ENCODE measurements around the gene REC8.
A peak's percentile ranks its signal among the peaks of the same experiment; 100 is the strongest.

Gene REC8

GRCh38 chr14:24159777-24160498 is 11.9 kb upstream of the REC8 start:
- DNase-seq (ENCODE audit: low spot score in 2 of 2), result no peak
- no peaks in the 10 kb centered on the region for H3K27me3 ChIP-seq (ENCODE audit: low read depth)
- no peak overlapping the region for H3K4me3 ChIP-seq
- in situ Hi-C loops (cut with MboI; ENCODE audit: low sequenced_read_pairs), result no loop called here
- no peaks in the 10 kb centered on the region for H3K9me3 ChIP-seq
- H3K4me1 ChIP-seq, result peaks cover 5% of the 10 kb centered on the region; the same call in 1 of the 2 replicates
- H3K36me3 ChIP-seq (replicated peaks), result peaks cover 67% of the 10 kb centered on the region

- in situ Hi-C loops (cut with MboI; ENCODE audit: low sequenced_read_pairs), result no loop called here
- DNase-seq (ENCODE audit: low spot score in 2 of 2), result no peak
- H3K4me1 ChIP-seq, result peaks cover 5% of the 10 kb centered on the region; the same call in 1 of the 2 replicates
- no peaks in the 10 kb centered on the region for H3K9me3 ChIP-seq
- H3K36me3 ChIP-seq (replicated peaks), result peaks cover 67% of the 10 kb centered on the region
- H3K27me3 ChIP-seq (ENCODE audit: low read depth), result no peaks in the 10 kb centered on the region
- H3K4me3 ChIP-seq, result no peak overlapping the region
These were observed 11.4 kb upstream of the REC8 start for GRCh38 chr14:24160499-24160849.

- in situ Hi-C loops (cut with MboI; ENCODE audit: low sequenced_read_pairs), result no loop called here
- DNase-seq (ENCODE audit: low spot score in 2 of 2), result peak; percentile 92 to 98
- H3K4me1 ChIP-seq, result peaks cover 5% of the 10 kb centered on the region; the same call in 1 of the 2 replicates
- H3K27me3 ChIP-seq (ENCODE audit: low read depth), result no peaks in the 10 kb centered on the region
- H3K36me3 ChIP-seq (replicated peaks), result peaks cover 66% of the 10 kb centered on the region
- H3K9me3 ChIP-seq, result no peaks in the 10 kb centered on the region
- peak within 1 kb of the TSS; percentile 1; the same call in 1 of the 2 replicates for H3K4me3 ChIP-seq
These were observed 10.8 kb upstream of the REC8 start, which contains the start of gene IRF9 for GRCh38 chr14:24160850-24161804. IRF9 (plus strand) TSS chr14:24161265; CDS start chr14:24162145, 880 bp downstream.

GRCh38 chr14:24162093-24162492 is 9.8 kb upstream of the REC8 start:
- in situ Hi-C loops (cut with MboI; ENCODE audit: low sequenced_read_pairs), result no loop called here
- Histone ChIP-seq H3K9me3 (no peaks in the 10 kb centered on the region), H3K4me1 (peaks cover 5% of the 10 kb centered on the region; the same call in 1 of the 2 replicates), H3K27me3 (ENCODE audit: low read depth) (no peaks in the 10 kb centered on the region), H3K36me3 (replicated peaks) (peaks cover 59% of the 10 kb centered on the region), H3K4me3 (no peak overlapping the region)
- DNase-seq (ENCODE audit: low spot score in 2 of 2), result no peak

GRCh38 chr14:24164518-24164991 is 7.3 kb upstream of the REC8 start:
- Histone ChIP-seq H3K36me3 (replicated peaks) (peaks cover 44% of the 10 kb centered on the region), H3K4me3 (no peak overlapping the region), H3K9me3 (no peaks in the 10 kb centered on the region), H3K27me3 (ENCODE audit: low read depth) (no peaks in the 10 kb centered on the region), H3K4me1 (peaks cover 5% of the 10 kb centered on the region; the same call in 1 of the 2 replicates)
- no peak for DNase-seq (ENCODE audit: low spot score in 2 of 2)
- in situ Hi-C loops (cut with MboI; ENCODE audit: low sequenced_read_pairs), result no loop called here

GRCh38 chr14:24165785-24166184 is 6.1 kb upstream of the REC8 start:
- Histone ChIP-seq H3K36me3 (replicated peaks) (peaks cover 31% of the 10 kb centered on the region), H3K4me1 (peaks cover 3% of the 10 kb centered on the region; the same call in 1 of the 2 replicates), H3K27me3 (ENCODE audit: low read depth) (no peaks in the 10 kb centered on the region), H3K9me3 (no peaks in the 10 kb centered on the region), H3K4me3 (no peak overlapping the region)
- in situ Hi-C loops (cut with MboI; ENCODE audit: low sequenced_read_pairs), result no loop called here
- no peak for DNase-seq (ENCODE audit: low spot score in 2 of 2)

GRCh38 chr14:24167469-24168114 is 4.3 kb upstream of the REC8 start:
- Histone ChIP-seq H3K4me3 (no peak overlapping the region), H3K27me3 (ENCODE audit: low read depth) (no peaks in the 10 kb centered on the region), H3K36me3 (replicated peaks) (peaks cover 26% of the 10 kb centered on the region), H3K4me1 (no peaks in the 10 kb centered on the region), H3K9me3 (no peaks in the 10 kb centered on the region)
- no peak for DNase-seq (ENCODE audit: low spot score in 2 of 2)
- in situ Hi-C loops (cut with MboI; ENCODE audit: low sequenced_read_pairs), result no loop called here

- Histone ChIP-seq H3K4me1 (no peaks in the 10 kb centered on the region), H3K9me3 (no peaks in the 10 kb centered on the region), H3K36me3 (replicated peaks) (no peaks in the 10 kb centered on the region), H3K4me3 (no peak overlapping the region), H3K27me3 (ENCODE audit: low read depth) (no peaks in the 10 kb centered on the region)
- in situ Hi-C loops (cut with MboI; ENCODE audit: low sequenced_read_pairs), result no loop called here
- no peak for DNase-seq (ENCODE audit: low spot score in 2 of 2)
These were observed 481 bp downstream of the REC8 start for GRCh38 chr14:24172261-24172860.

GRCh38 chr14:24172871-24173281 is 996 bp downstream of the REC8 start:
- Histone ChIP-seq H3K36me3 (replicated peaks) (no peaks in the 10 kb centered on the region; the same call in none of the 2 replicates), H3K27me3 (ENCODE audit: low read depth) (no peaks in the 10 kb centered on the region), H3K9me3 (no peaks in the 10 kb centered on the region), H3K4me3 (no peak overlapping the region), H3K4me1 (no peaks in the 10 kb centered on the region)
- in situ Hi-C loops (cut with MboI; ENCODE audit: low sequenced_read_pairs), result no loop called here
- no peak for DNase-seq (ENCODE audit: low spot score in 2 of 2)

- DNase-seq (ENCODE audit: low spot score in 2 of 2), result no peak
- peaks cover 35% of the 10 kb centered on the region for H3K36me3 ChIP-seq (replicated peaks)
- H3K4me1 ChIP-seq, result no peaks in the 10 kb centered on the region
- in situ Hi-C loops (cut with MboI; ENCODE audit: low sequenced_read_pairs), result no loop called here
- H3K9me3 ChIP-seq, result no peaks in the 10 kb centered on the region
- no peaks in the 10 kb centered on the region for H3K27me3 ChIP-seq (ENCODE audit: low read depth)
- no peak overlapping the region for H3K4me3 ChIP-seq
These were observed 4.7 kb downstream of the REC8 start for GRCh38 chr14:24176599-24176998.

- Histone ChIP-seq H3K27me3 (ENCODE audit: low read depth) (no peaks in the 10 kb centered on the region), H3K4me3 (no peak overlapping the region), H3K9me3 (no peaks in the 10 kb centered on the region), H3K4me1 (no peaks in the 10 kb centered on the region), H3K36me3 (replicated peaks) (peaks cover 42% of the 10 kb centered on the region)
- in situ Hi-C loops (cut with MboI; ENCODE audit: low sequenced_read_pairs), result no loop called here
- no peak for DNase-seq (ENCODE audit: low spot score in 2 of 2)
These were observed 5.4 kb downstream of the REC8 start for GRCh38 chr14:24177041-24177825.

GRCh38 chr14:24177891-24178290 is 6.0 kb downstream of the REC8 start:
- Histone ChIP-seq H3K9me3 (no peaks in the 10 kb centered on the region), H3K4me1 (no peaks in the 10 kb centered on the region), H3K27me3 (ENCODE audit: low read depth) (no peaks in the 10 kb centered on the region), H3K36me3 (replicated peaks) (peaks cover 48% of the 10 kb centered on the region), H3K4me3 (no peak overlapping the region)
- in situ Hi-C loops (cut with MboI; ENCODE audit: low sequenced_read_pairs), result no loop called here
- no peak for DNase-seq (ENCODE audit: low spot score in 2 of 2)
